ENCODE data around the gene ERCC8. TPM values are rescaled to one million over a fixed set of nuclear protein-coding genes. Genes with fewer than 3 reads are reported as not detected.

The ERCC8 gene
- total and polyA plus RNA-seq, 2 of the 13 experiments (the other 11 are each of a cell fraction or from before 2014, with no cell fraction given): 24.4 to 35.2 TPM

DNA sequence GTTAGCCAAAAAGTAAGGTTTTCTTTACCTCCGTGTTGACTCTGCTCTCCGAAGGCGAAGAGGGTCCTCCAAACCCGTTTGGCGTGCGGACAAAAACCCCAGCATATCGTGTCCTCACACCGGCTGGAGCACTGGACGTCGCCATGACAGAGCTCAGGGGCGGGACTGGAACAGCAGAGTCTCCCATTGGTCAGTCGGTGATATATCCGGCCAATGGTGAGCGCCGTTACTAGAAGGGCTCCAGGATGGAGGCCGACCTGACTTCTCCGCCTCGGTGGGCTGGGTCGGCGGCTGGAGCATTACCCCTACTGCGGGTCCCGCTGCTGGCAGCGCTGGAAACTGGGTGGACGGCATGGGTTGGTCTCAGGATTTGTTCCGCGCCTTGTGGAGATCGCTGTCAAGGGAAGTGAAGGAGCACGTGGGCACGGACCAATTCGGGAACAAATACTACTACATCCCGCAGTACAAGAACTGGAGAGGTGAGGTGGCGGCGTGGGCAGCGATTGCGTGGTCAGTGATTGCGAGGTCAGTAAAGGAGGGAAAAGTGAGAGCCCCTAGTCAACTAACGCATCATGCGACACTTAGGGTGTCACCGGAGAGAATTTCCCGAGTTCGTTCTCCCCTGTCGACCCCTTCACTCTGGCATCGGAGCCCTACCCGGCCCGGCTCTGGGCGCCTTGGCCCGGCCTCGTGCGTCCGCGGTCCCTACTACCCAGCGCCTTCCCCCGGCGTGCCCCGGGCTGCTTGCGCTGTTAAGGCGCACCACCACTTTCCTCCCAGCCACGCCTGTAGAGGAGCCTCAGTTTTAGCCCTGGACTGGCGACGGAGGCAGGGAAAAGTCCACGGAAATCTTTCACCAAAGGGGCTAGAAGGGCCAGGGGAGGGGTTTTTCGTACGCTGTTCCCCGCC is at the start of gene ERCC8, which contains the start of gene NDUFAF2 (continued):
- TF ChIP-seq PTBP1 (IDR thresholded peaks at IDR 0.05; ENCODE audit: low read depth, low read length, poor library complexity, severe bottlenecking): no peak
- TF ChIP-seq, protein P1, sequence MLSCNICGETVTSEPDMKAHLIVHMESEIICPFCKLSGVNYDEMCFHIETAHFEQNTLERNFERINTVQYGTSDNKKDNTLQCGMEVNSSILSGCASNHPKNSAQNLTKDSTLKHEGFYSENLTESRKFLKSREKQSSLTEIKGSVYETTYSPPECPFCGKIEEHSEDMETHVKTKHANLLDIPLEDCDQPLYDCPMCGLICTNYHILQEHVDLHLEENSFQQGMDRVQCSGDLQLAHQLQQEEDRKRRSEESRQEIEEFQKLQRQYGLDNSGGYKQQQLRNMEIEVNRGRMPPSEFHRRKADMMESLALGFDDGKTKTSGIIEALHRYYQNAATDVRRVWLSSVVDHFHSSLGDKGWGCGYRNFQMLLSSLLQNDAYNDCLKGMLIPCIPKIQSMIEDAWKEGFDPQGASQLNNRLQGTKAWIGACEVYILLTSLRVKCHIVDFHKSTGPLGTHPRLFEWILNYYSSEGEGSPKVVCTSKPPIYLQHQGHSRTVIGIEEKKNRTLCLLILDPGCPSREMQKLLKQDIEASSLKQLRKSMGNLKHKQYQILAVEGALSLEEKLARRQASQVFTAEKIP (CRISPR knock-in tag; IDR thresholded peaks at IDR 0.05; ENCODE audit: borderline replicate concordance): no peak
- TF ChIP-seq HNRNPK (IDR thresholded peaks at IDR 0.05; ENCODE audit: low read depth, low read length, poor library complexity, severe bottlenecking): no peak
- TF ChIP-seq MED13 (CRISPR knock-in tag; IDR thresholded peaks at IDR 0.05): no peak
- TF ChIP-seq, protein P2, sequence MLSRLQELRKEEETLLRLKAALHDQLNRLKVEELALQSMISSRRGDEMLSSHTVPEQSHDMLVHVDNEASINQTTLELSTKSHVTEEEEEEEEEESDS (CRISPR knock-in tag; IDR thresholded peaks at IDR 0.05; ENCODE audit: borderline replicate concordance): no peak
- no peak for TF ChIP-seq ZNF841 (CRISPR knock-in tag; IDR thresholded peaks at IDR 0.05; ENCODE audit: borderline replicate concordance)
- no peak for TF ChIP-seq ONECUT2 (CRISPR knock-in tag; IDR thresholded peaks at IDR 0.05)
- peak; percentile 93 for TF ChIP-seq HNRNPLL (IDR thresholded peaks at IDR 0.05; ENCODE audit: low read depth, low read length, poor library complexity, severe bottlenecking)
- TF ChIP-seq, protein P3, sequence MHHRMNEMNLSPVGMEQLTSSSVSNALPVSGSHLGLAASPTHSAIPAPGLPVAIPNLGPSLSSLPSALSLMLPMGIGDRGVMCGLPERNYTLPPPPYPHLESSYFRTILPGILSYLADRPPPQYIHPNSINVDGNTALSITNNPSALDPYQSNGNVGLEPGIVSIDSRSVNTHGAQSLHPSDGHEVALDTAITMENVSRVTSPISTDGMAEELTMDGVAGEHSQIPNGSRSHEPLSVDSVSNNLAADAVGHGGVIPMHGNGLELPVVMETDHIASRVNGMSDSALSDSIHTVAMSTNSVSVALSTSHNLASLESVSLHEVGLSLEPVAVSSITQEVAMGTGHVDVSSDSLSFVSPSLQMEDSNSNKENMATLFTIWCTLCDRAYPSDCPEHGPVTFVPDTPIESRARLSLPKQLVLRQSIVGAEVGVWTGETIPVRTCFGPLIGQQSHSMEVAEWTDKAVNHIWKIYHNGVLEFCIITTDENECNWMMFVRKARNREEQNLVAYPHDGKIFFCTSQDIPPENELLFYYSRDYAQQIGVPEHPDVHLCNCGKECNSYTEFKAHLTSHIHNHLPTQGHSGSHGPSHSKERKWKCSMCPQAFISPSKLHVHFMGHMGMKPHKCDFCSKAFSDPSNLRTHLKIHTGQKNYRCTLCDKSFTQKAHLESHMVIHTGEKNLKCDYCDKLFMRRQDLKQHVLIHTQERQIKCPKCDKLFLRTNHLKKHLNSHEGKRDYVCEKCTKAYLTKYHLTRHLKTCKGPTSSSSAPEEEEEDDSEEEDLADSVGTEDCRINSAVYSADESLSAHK (CRISPR knock-in tag; IDR thresholded peaks at IDR 0.05; ENCODE audit: borderline replicate concordance): no peak
- TF ChIP-seq ZFAT (CRISPR knock-in tag; conservative IDR thresholded peaks at IDR 0.05): no peak
- TF ChIP-seq HOXA5 (CRISPR knock-in tag; IDR thresholded peaks at IDR 0.05): peak; percentile 58; the same call in 1 of the 2 replicates
- no peak for TF ChIP-seq RXRB (CRISPR knock-in tag; IDR thresholded peaks at IDR 0.05; ENCODE audit: borderline replicate concordance)
- 0 out of 2 replicates have a peak, but pooled peaks have one; percentile 19 for TF ChIP-seq GATA4 (IDR thresholded peaks at IDR 0.05; ENCODE audit: borderline replicate concordance, low read depth)
- no peak; the same call in 1 of the 2 replicates for TF ChIP-seq YEATS2 (CRISPR knock-in tag; IDR thresholded peaks at IDR 0.05; ENCODE audit: borderline replicate concordance)
- TF ChIP-seq ZFP62 (CRISPR knock-in tag; IDR thresholded peaks at IDR 0.05): no peak
- no peak for TF ChIP-seq ZNF558 (CRISPR knock-in tag; IDR thresholded peaks at IDR 0.05; ENCODE audit: borderline replicate concordance)
- TF ChIP-seq ZFP1 (CRISPR knock-in tag; IDR thresholded peaks at IDR 0.05): no peak
- TF ChIP-seq ZNF282 (IDR thresholded peaks at IDR 0.05; ENCODE audit: partially characterized antibody): no peak
- 0 out of 2 replicates have a peak, but pooled peaks have one; percentile 62 for TF ChIP-seq SRY (CRISPR knock-in tag; IDR thresholded peaks at IDR 0.05)
- no peak for TF ChIP-seq THYN1 (CRISPR knock-in tag; IDR thresholded peaks at IDR 0.05; ENCODE audit: borderline replicate concordance, low read depth)
- TF ChIP-seq ZNF670 (CRISPR knock-in tag; IDR thresholded peaks at IDR 0.05; ENCODE audit: borderline replicate concordance): no peak
- TF ChIP-seq DMAP1 (CRISPR knock-in tag; IDR thresholded peaks at IDR 0.05): peak; percentile 50; the same call in 1 of the 2 replicates
- TF ChIP-seq SP2 (CRISPR knock-in tag; IDR thresholded peaks at IDR 0.05): peak; percentile 46; the same call in 1 of the 2 replicates
